HepG2 (cell line): ENCODE measurements around the gene PHIP. TPM values are rescaled to one million over a fixed set of nuclear protein-coding genes. Genes with fewer than 3 reads are reported as not detected.

Experiments used
- ATAC-seq: fragments of 200-7000 bp; cut with Tn5 transposase; 3 replicates; pipeline ENCODE4 v1.9.1; 2020; ENCODE audit warnings: mild to moderate bottlenecking, moderate library complexity
- BruUV-seq: library from RNA; stranded (reverse); fragments of 400-500 nt; replicated peaks from 2 replicates; lab custom pipeline; 2021; lab: Mats Ljungman, UMichigan
- CTCF ChIA-PET: fragments of 300-600 bp; formaldehyde crosslinking; extraction: SDS; loops from one replicate; lab custom pipeline; 2021; ENCODE audit warnings: low total read pairs, inconsistent platforms, low intra/inter-chr PET ratio; lab: Yijun Ruan, JAX
- POLR2A ChIA-PET: fragments of 350-600 bp; sonication (Branson Sonifier 250); formaldehyde crosslinking; loops from one replicate; lab custom pipeline; 2020; ENCODE audit warnings: antibody characterized with exemption, inconsistent platforms; lab: Yijun Ruan, JAX
- DNase-seq: peaks from one replicate; pipeline ENCODE4 v3.0.0-alpha.2; 2015; ENCODE audit warnings: low spot score
- FAIRE-seq: peaks from 3 replicates; lab custom pipeline; 2011; peaks lifted over from hg19 to GRCh38; lab: Jason Lieb, UNC
- H2AFZ ChIP-seq: one replicate; pipeline ENCODE4 v1.6.1; 2011; ENCODE audit warnings: low read length, inconsistent platforms
- H3K27ac ChIP-seq: fragments of 300-600 bp; 3 replicates; pipeline ENCODE4 v1.8.0; 2011; ENCODE audit warnings: mixed run types, mild to moderate bottlenecking, mixed read lengths, low read length, inconsistent platforms; ENCODE audit not compliant: insufficient read depth; ENCODE audit errors: extremely low read length
- H3K27me3 ChIP-seq, 2 experiments: fragments of 200-600 bp in 1 of 2; 2 replicates in 1 of 2; 3 replicates in 1 of 2; pipeline versions ENCODE4 v1.6.0 to v1.8.0; 2011; ENCODE audit warnings: low read length in 2 of 2, mild to moderate bottlenecking in 2 of 2, moderate library complexity in 2 of 2, inconsistent platforms in 1 of 2; ENCODE audit not compliant: insufficient read depth in 2 of 2, control insufficient read depth in 1 of 2
- H3K36me3 ChIP-seq, 2 experiments: fragments of 200-600 bp in 1 of 2; replicated peaks in 1 of 2; 2 replicates in 1 of 2; 3 replicates in 1 of 2; pipeline versions ENCODE4 v1.5.1 to v1.8.0; 2011; ENCODE audit warnings: low read length in 2 of 2, inconsistent platforms in 1 of 2; ENCODE audit not compliant: insufficient read depth in 2 of 2, control insufficient read depth in 1 of 2
- H3K4me1 ChIP-seq: 2 replicates; pipeline ENCODE4 v1.5.1; 2012; ENCODE audit warnings: low read length, inconsistent platforms; ENCODE audit not compliant: insufficient read depth
- H3K4me2 ChIP-seq: 2 replicates; pipeline ENCODE4 v1.6.0; 2011; ENCODE audit warnings: low read depth, low read length, inconsistent platforms
- H3K4me3 ChIP-seq, 3 experiments: fragments of 200-600 bp in 1 of 3; sonication (generic), shearing (Covaris generic) in 1 of 3; replicated peaks in 1 of 3; 2 replicates each; pipeline ENCODE4 v1.5.1; 2011 to 2016; ENCODE audit warnings: low read length in 3 of 3, inconsistent platforms in 2 of 3, low read depth in 2 of 3, mild to moderate bottlenecking in 2 of 3, control low read depth in 1 of 3, mixed read lengths in 1 of 3; ENCODE audit not compliant: insufficient read depth in 1 of 3
- H3K79me2 ChIP-seq: one replicate; pipeline ENCODE4 v1.6.1; 2011; ENCODE audit warnings: low read length, inconsistent platforms; ENCODE audit not compliant: insufficient read depth
- H3K9ac ChIP-seq: 2 replicates; pipeline ENCODE4 v1.6.0; 2011; ENCODE audit warnings: mild to moderate bottlenecking, low read depth, low read length, inconsistent platforms; ENCODE audit not compliant: insufficient read depth
- H3K9me3 ChIP-seq: 2 replicates; pipeline ENCODE4 v1.5.1; 2012; ENCODE audit warnings: mild to moderate bottlenecking, low read length
- H4K20me1 ChIP-seq: 2 replicates; pipeline ENCODE4 v1.6.0; 2011; ENCODE audit warnings: inconsistent platforms, mild to moderate bottlenecking, low read length, moderate library complexity; ENCODE audit not compliant: insufficient read depth
- HNRNPLL ChIP-seq: fragments of 200-400 bp; formaldehyde crosslinking; IDR thresholded peaks from 2 replicates; pipeline ENCODE4 v1.6.1; 2017; ENCODE audit warnings: mild to moderate bottlenecking, low read depth, low read length; ENCODE audit not compliant: poor library complexity, severe bottlenecking
- PHB2 ChIP-seq: fragments of 450-650 bp; IDR thresholded peaks from 2 replicates; pipeline ENCODE4 v1.6.1; 2018; ENCODE audit not compliant: partially characterized antibody
- POGZ ChIP-seq: sonication (generic); formaldehyde crosslinking; IDR thresholded peaks from 2 replicates; pipeline ENCODE4 v1.4.0; 2020; ENCODE audit warnings: mild to moderate bottlenecking, missing genetic modification reagents
- SIN3A ChIP-seq: IDR thresholded peaks from 2 replicates; pipeline ENCODE4 v1.6.1; 2011; ENCODE audit warnings: low read depth, mild to moderate bottlenecking, control low read depth, low read length, borderline replicate concordance
- ZNF20 ChIP-seq: sonication (generic); formaldehyde crosslinking; IDR thresholded peaks from 2 replicates; pipeline ENCODE4 v1.4.0; 2020; ENCODE audit warnings: mild to moderate bottlenecking, moderate library complexity, missing genetic modification reagents
- ZNF564 ChIP-seq: sonication (generic); formaldehyde crosslinking; IDR thresholded peaks from 2 replicates; pipeline ENCODE4 v1.8.1; 2023; ENCODE audit warnings: mild to moderate bottlenecking, missing genetic modification reagents
- ZNF768 ChIP-seq: sonication (generic); formaldehyde crosslinking; IDR thresholded peaks from 2 replicates; pipeline ENCODE4 v1.4.0; 2020; ENCODE audit warnings: missing genetic modification reagents
- ZNF850 ChIP-seq: sonication (generic); formaldehyde crosslinking; conservative IDR thresholded peaks from 2 replicates; pipeline ENCODE4 v1.9.0; 2021; ENCODE audit warnings: mild to moderate bottlenecking, missing genetic modification reagents
- in situ Hi-C: cut with HindIII; loops from 2 replicates; pipeline ENCODE4 v1.10.0; 2017; ENCODE audit warnings: low pct_unique_long_range_greater_than_20kb; ENCODE audit not compliant: extremely low pct_ligation_motif_present
- intact Hi-C: fragments of 100-400 bp; cut with micrococcal nuclease; formaldehyde crosslinking; loops from one replicate; pipeline ENCODE4 v1.10.0; 2022; ENCODE audit not compliant: unreplicated experiment
- polyA plus RNA-seq, 8 experiments: library from polyadenylated mRNA; depleted of rRNA in 3 of 8; stranded (reverse) in 7 of 8; unstranded in 1 of 8; fragments of >200 nt; fragmentation: Illumina TruSeq in 4 of 8; extraction: Trizol in 4 of 8; gene quantifications; 2 replicates each; pipeline versions ENCODE4 v1.2.1 to v1.2.3, GENCODE V29; 2011 to 2016; ENCODE audit warnings: low read depth in 4 of 8, missing spikeins in 1 of 8, mixed read lengths in 1 of 8; ENCODE audit not compliant: insufficient read depth in 1 of 8
- total RNA-seq, 5 experiments: library from RNA; depleted of rRNA; stranded (reverse); fragments of >200 nt; fragmentation: Illumina TruSeq; extraction: Trizol; gene quantifications; 2 replicates each; pipeline ENCODE4 v1.2.3, GENCODE V29; 2016; ENCODE audit warnings: low read depth in 1 of 5
- TF ChIP-seq, protein P1 (sequence below): IDR thresholded peaks from 2 replicates; pipeline ENCODE4 v1.6.1; 2012; ENCODE audit warnings: low read length, improper control_type of control experiment

Gene PHIP
- total and polyA plus RNA-seq, 2 of the 13 experiments (the other 11 are each of a cell fraction or from before 2014, with no cell fraction given) = 6.5 to 23.5 TPM

DNA sequence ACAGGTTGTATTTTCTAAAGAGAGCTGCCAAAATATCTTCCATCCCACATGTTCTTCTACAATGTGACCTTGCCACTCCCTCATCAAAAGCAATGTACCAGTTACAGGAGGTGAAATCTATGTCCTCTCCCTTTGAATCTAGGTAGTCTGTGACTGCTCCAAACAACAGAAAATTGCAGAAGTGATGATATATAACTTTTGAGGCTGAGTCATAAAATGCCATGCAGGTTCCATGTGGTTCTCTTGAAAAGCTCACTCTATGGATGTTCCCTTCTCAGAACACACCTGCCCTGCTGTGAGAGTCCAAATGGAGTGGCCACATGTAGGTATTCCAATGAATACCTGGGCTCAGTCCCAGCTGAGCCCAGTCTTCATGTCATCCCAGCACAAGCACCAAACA is 16.9 kb upstream of the PHIP start:
- no peaks in the 10 kb centered on the region for H3K9me3 ChIP-seq
- no peaks in the 10 kb centered on the region for H4K20me1 ChIP-seq
- H3K27me3 ChIP-seq = no peaks in the 10 kb centered on the region
- H3K36me3 ChIP-seq = no peaks in the 10 kb centered on the region
- intact Hi-C loops (no loop called here), in situ Hi-C loops (no loop called here)
- no peak overlapping the region for H3K27ac ChIP-seq
- no peak overlapping the region for H3K4me3 ChIP-seq
- CTCF ChIA-PET = no interaction called here
- H3K4me2 ChIP-seq = no peak overlapping the region
- POLR2A ChIA-PET = no interaction called here
- H3K79me2 ChIP-seq = no peaks in the 10 kb centered on the region
- no peak for ATAC-seq
- no peak for DNase-seq
- TF ChIP-seq ZNF850 (CRISPR knock-in tag) = no peak
- TF ChIP-seq PHB2 = no peak
- TF ChIP-seq ZNF564 (CRISPR knock-in tag) = no peak
- no peak for TF ChIP-seq ZNF20 (CRISPR knock-in tag)
- TF ChIP-seq, protein P1, sequence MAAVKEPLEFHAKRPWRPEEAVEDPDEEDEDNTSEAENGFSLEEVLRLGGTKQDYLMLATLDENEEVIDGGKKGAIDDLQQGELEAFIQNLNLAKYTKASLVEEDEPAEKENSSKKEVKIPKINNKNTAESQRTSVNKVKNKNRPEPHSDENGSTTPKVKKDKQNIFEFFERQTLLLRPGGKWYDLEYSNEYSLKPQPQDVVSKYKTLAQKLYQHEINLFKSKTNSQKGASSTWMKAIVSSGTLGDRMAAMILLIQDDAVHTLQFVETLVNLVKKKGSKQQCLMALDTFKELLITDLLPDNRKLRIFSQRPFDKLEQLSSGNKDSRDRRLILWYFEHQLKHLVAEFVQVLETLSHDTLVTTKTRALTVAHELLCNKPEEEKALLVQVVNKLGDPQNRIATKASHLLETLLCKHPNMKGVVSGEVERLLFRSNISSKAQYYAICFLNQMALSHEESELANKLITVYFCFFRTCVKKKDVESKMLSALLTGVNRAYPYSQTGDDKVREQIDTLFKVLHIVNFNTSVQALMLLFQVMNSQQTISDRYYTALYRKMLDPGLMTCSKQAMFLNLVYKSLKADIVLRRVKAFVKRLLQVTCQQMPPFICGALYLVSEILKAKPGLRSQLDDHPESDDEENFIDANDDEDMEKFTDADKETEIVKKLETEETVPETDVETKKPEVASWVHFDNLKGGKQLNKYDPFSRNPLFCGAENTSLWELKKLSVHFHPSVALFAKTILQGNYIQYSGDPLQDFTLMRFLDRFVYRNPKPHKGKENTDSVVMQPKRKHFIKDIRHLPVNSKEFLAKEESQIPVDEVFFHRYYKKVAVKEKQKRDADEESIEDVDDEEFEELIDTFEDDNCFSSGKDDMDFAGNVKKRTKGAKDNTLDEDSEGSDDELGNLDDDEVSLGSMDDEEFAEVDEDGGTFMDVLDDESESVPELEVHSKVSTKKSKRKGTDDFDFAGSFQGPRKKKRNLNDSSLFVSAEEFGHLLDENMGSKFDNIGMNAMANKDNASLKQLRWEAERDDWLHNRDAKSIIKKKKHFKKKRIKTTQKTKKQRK = no peak
- no peak for TF ChIP-seq ZNF768 (CRISPR knock-in tag)
- no peak for TF ChIP-seq HNRNPLL
- no peak for TF ChIP-seq POGZ (CRISPR knock-in tag)
- TF ChIP-seq SIN3A = no peak
- no TSS peak for BruUV-seq
- H3K4me1 ChIP-seq = no peaks in the 10 kb centered on the region
- H3K9ac ChIP-seq = no peak overlapping the region
- no peak for FAIRE-seq
- no peak overlapping the region for H2AFZ ChIP-seq
